Adipocyte (in vitro differentiated cells): ENCODE data around the gene MTMR3.

Source experiments
- DNase-seq: peaks from one replicate; pipeline ENCODE4 v3.0.0-alpha.2; 2015; ENCODE audit warnings: low read depth
- H3K27me3 ChIP-seq: replicated peaks from 2 replicates; pipeline ENCODE4 v1.7.0; 2013; ENCODE audit warnings: mild to moderate bottlenecking, low read length, moderate library complexity; ENCODE audit not compliant: control insufficient read depth, insufficient read depth
- H3K36me3 ChIP-seq: 2 replicates; pipeline ENCODE4 v1.7.0; 2013; ENCODE audit warnings: low read length, mild to moderate bottlenecking, moderate library complexity; ENCODE audit not compliant: control insufficient read depth, insufficient read depth, severe bottlenecking
- H3K4me1 ChIP-seq: 2 replicates; pipeline ENCODE4 v1.7.0; 2013; ENCODE audit warnings: mild to moderate bottlenecking, low read length, moderate library complexity; ENCODE audit not compliant: control insufficient read depth, insufficient read depth
- H3K4me3 ChIP-seq: 2 replicates; pipeline ENCODE4 v1.7.0; 2013; ENCODE audit warnings: mild to moderate bottlenecking, low read length, moderate library complexity
- H3K9ac ChIP-seq: 2 replicates; pipeline ENCODE4 v1.7.0; 2013; ENCODE audit warnings: mild to moderate bottlenecking, low read length, moderate library complexity
- H3K9me3 ChIP-seq: 2 replicates; pipeline ENCODE4 v1.7.0; 2013; ENCODE audit warnings: mild to moderate bottlenecking, low read length, moderate library complexity; ENCODE audit not compliant: control insufficient read depth

MTMR3 gene

DNA sequence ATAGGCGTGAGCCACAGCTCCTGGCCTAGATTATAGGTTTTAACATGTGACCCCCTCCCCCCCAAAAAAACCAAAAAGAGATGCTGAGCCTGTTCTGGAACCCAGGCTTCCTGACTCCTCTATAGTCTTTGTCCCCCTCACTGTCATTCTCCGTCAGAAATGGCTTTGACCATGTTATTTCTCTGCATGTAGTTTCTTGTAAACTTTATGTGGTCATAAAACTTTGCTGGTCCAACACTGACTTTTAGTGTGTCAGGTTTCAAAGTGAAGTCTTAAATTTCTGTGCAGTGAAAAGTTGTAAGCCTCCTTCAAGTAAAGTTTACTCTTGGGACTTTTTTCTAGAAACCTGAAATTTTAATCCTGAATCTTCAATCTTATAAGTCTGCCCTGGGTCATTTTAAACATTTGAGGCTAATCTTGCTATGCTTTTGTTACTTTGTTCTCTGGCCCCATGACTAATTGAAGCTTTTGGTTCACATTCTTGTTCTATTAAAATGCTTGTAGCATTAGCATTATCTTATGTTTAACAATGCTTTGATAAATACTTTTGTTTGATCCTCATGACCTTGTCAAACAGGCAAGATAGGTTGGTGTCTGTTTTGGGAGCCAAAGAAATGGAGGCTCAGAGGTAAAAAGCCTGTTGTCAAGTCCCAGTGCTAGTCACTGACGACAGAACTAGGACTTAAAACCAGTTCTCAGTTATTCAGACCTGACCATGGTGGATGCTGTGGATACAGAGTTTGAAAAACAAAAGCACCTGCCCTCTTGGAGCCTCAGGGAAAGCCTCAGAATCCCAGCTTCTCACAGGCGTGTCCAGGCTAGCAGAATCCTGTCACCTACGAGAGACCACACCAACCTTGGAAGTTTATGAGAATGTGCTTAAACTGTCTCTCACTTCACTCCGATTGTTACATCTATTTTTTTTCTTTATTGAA lies 109.6 kb downstream of the MTMR3 start:
- H3K4me1 ChIP-seq = peaks cover 20% of the 10 kb centered on the region
- no peak for DNase-seq
- H3K36me3 ChIP-seq = peaks cover 19% of the 10 kb centered on the region
- H3K27me3 ChIP-seq = no peaks in the 10 kb centered on the region
- H3K9me3 ChIP-seq = no peaks in the 10 kb centered on the region
- H3K4me3 ChIP-seq = no peak overlapping the region
- no peak overlapping the region for H3K9ac ChIP-seq

GRCh38 chr22:29994027-29994715 lies 111.2 kb downstream of the MTMR3 start:
- Histone ChIP-seq H3K9ac (no peak overlapping the region), H3K4me3 (no peak overlapping the region), H3K36me3 (peaks cover 19% of the 10 kb centered on the region), H3K9me3 (no peaks in the 10 kb centered on the region), H3K4me1 (peaks cover 22% of the 10 kb centered on the region), H3K27me3 (no peaks in the 10 kb centered on the region)
- DNase-seq = peak; percentile 62

DNA sequence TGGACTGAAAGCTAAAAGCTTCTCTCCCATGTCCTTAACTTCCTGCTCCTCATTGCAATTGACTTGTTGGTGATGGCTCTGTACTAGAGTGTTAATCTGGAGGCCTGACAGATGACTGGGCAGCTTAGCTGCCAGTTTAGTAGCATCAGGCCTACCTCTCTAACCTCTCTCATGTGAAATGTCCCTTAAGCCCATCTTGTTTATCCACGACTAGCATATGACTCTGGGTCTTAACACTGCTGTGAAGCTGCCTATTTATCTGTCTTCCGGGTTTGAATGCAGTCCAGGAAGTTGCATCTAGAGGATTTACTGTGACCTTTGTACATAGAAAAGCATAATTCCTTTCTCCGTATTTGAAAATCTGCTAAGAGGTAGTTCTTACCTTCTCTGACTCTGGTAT lies 112.0 kb downstream of the MTMR3 start:
- Histone ChIP-seq H3K9me3 (no peaks in the 10 kb centered on the region), H3K4me3 (no peak overlapping the region), H3K36me3 (peaks cover 19% of the 10 kb centered on the region), H3K27me3 (no peaks in the 10 kb centered on the region), H3K9ac (no peak overlapping the region), H3K4me1 (peaks cover 25% of the 10 kb centered on the region)
- DNase-seq = no peak

- H3K9me3 ChIP-seq = no peaks in the 10 kb centered on the region
- H3K27me3 ChIP-seq = no peaks in the 10 kb centered on the region
- no peak for DNase-seq
- H3K4me3 ChIP-seq = no peak overlapping the region
- peaks cover 25% of the 10 kb centered on the region for H3K4me1 ChIP-seq
- peaks cover 18% of the 10 kb centered on the region for H3K36me3 ChIP-seq
- H3K9ac ChIP-seq = no peak overlapping the region
These were observed 114.1 kb downstream of the MTMR3 start for GRCh38 chr22:29997107-29997506.

DNA sequence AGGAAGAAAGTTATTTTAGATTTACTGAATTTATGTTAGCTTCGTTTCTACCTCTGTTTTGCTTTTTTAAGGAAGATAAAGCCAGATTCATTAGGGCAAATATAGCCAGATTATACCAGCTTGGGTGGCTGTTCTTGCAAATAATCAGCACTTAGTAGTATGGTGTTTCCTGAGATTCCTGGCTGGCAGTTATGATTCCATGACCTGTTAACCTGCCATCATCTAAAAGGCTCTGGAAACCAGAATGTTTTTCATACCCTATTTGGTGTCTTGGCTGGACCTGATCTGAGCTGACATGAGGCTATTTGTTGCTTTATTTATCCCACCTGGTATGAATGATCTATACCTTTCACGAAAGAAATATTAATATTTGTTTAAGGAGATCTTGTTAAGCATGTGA lies 114.5 kb downstream of the MTMR3 start:
- H3K4me1 ChIP-seq = peaks cover 25% of the 10 kb centered on the region
- H3K9ac ChIP-seq = no peak overlapping the region
- peaks cover 22% of the 10 kb centered on the region for H3K36me3 ChIP-seq
- H3K27me3 ChIP-seq = no peaks in the 10 kb centered on the region
- DNase-seq = no peak
- no peak overlapping the region for H3K4me3 ChIP-seq
- H3K9me3 ChIP-seq = no peaks in the 10 kb centered on the region

DNA sequence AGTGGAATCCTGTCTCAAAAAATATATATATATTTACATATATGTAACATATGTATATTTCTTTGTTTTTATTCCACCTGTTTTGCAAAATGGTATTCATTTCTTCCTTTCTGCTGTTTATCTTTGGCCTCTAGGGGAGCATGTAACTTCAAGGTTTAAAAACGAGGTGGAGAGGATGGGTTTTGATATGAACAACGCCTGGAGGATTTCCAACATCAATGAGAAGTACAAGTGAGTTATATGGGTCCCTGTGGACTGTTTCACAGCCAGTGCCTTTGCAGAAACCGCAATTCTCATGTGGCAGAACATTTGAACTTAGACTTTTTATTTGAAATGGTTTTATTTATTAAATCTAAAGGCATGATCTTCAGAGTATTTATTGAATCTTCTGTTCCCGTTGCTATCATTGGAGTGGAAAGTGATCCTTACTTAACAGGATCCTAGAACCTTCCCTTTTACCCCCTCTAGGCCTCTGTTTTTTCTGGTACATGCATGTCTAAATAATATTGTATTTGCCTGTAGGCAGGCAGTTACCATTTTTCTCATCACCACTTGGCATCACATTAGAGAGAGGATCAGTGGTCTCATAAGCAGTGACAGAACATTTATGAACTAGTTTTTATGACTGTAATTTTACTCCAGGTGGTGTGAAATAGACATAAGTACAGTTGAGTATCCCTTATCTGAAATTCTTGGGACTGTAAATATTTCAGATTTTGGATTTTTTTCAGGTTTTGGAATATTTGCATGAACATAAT lies 115.8 kb downstream of the MTMR3 start:
- H3K4me3 ChIP-seq = no peak overlapping the region
- H3K9me3 ChIP-seq = no peaks in the 10 kb centered on the region
- no peaks in the 10 kb centered on the region for H3K27me3 ChIP-seq
- peaks cover 24% of the 10 kb centered on the region for H3K36me3 ChIP-seq
- no peak for DNase-seq
- peaks cover 25% of the 10 kb centered on the region for H3K4me1 ChIP-seq
- H3K9ac ChIP-seq = no peak overlapping the region

- Histone ChIP-seq H3K36me3 (peaks cover 27% of the 10 kb centered on the region), H3K4me3 (no peak overlapping the region)
These were observed 117.6 kb downstream of the MTMR3 start for GRCh38 chr22:30000566-30000965.

DNA sequence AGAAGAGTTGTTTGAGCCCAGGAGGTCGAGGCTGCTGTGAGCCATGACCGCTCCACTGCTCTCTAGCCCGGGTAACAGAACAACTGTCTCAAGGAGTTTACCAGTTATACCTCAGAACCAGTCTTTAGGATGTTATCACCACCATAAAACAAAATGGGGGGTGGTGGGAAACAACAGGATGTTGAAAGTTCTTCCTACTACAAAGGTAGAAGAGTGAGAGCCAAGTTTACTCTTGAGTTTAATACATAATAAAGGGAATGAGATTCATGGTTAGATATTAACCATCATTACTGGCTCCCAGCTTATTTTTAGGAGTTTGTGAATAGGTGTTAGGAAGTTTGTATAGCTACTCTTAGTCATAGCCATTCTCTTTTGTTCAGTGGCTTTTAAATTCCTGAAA lies 118.5 kb downstream of the MTMR3 start:
- Histone ChIP-seq H3K4me1 (peaks cover 22% of the 10 kb centered on the region), H3K4me3 (no peak overlapping the region), H3K9ac (no peak overlapping the region), H3K36me3 (peaks cover 27% of the 10 kb centered on the region), H3K9me3 (no peaks in the 10 kb centered on the region), H3K27me3 (no peaks in the 10 kb centered on the region)
- no peak for DNase-seq

More at GRCh38 chr22:30000566-30000965, 117.6 kb downstream of the MTMR3 start:
- H3K9ac ChIP-seq = no peak overlapping the region
- peak; percentile 38 for DNase-seq
- H3K27me3 ChIP-seq = no peaks in the 10 kb centered on the region
- peaks cover 22% of the 10 kb centered on the region for H3K4me1 ChIP-seq
- H3K9me3 ChIP-seq = no peaks in the 10 kb centered on the region

- H3K4me3 ChIP-seq = no peak overlapping the region
- peaks cover 22% of the 10 kb centered on the region for H3K4me1 ChIP-seq
- no peak for DNase-seq
- no peaks in the 10 kb centered on the region for H3K9me3 ChIP-seq
- H3K36me3 ChIP-seq = peaks cover 41% of the 10 kb centered on the region
- no peaks in the 10 kb centered on the region for H3K27me3 ChIP-seq
- no peak overlapping the region for H3K9ac ChIP-seq
These were observed 120.0 kb downstream of the MTMR3 start for GRCh38 chr22:30002861-30003486.

DNA sequence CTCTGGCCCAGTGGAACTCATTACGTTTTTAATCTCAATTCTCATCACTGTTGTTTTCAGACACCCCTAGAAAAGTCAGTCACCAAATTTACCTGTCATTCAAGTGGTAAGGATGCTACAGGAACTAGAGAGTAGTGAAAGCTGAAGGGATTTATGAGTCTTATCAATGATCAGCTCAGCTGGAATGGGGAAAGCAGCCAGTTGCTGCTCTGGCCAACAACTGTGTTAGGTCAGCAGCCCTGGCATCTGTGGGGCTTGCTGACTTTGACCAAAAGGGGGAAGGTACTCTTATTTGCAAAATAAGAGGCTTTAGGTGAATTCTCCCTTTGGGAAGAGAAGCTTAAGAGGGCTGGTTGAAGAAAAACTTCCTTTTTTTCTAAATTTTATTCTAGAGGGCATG lies 121.1 kb downstream of the MTMR3 start:
- H3K9me3 ChIP-seq = no peaks in the 10 kb centered on the region
- no peaks in the 10 kb centered on the region for H3K27me3 ChIP-seq
- H3K4me1 ChIP-seq = peaks cover 17% of the 10 kb centered on the region
- H3K9ac ChIP-seq = no peak overlapping the region
- no peak overlapping the region for H3K4me3 ChIP-seq
- DNase-seq = no peak
- peaks cover 50% of the 10 kb centered on the region for H3K36me3 ChIP-seq
